ENCODE data around the gene AEBP1.

GRCh38 chr7:44068054-44068453 lies 36.1 kb upstream of the AEBP1 start:
- no peak for TF ChIP-seq CTCF (IDR thresholded peaks at IDR 0.05)
- TF ChIP-seq POLR2A (IDR thresholded peaks at IDR 0.05) = no peak
- no peak for TF ChIP-seq EP300 (IDR thresholded peaks at IDR 0.05)
